GM12878 (cell line): ENCODE measurements around the gene ITGB2. TPM values are rescaled to one million over a fixed set of nuclear protein-coding genes. Genes with fewer than 3 reads are reported as not detected.

Source experiments
- ATAC-seq: fragments of 200-7000 bp; cut with Tn5 transposase; 3 replicates; pipeline ENCODE4 v1.9.1; 2020; ENCODE audit warnings: mild to moderate bottlenecking, moderate library complexity
- BruUV-seq: library from RNA; stranded (reverse); fragments of 400-500 nt; replicated peaks from 2 replicates; lab custom pipeline; 2021; lab: Mats Ljungman, UMichigan
- CTCF ChIA-PET: fragments of 300-600 bp; sonication (Branson Sonifier 250); formaldehyde crosslinking; extraction: SDS; loops from one replicate; lab custom pipeline; 2021; ENCODE audit warnings: inconsistent platforms; lab: Yijun Ruan, JAX
- POLR2A ChIA-PET: fragments of 350-600 bp; formaldehyde crosslinking; extraction: SDS; loops from one replicate; lab custom pipeline; 2021; ENCODE audit warnings: inconsistent platforms; lab: Charles Lee
- RAD21 ChIA-PET: fragments of 300-600 bp; sonication (Branson Sonifier 250); formaldehyde crosslinking; loops from one replicate; lab custom pipeline; 2023; ENCODE audit warnings: antibody characterized with exemption; ENCODE audit not compliant: unreplicated experiment; lab: Charles Lee
- SMC1A ChIA-PET: fragments of 300-600 bp; sonication (Branson Sonifier 250); formaldehyde crosslinking; loops from one replicate; lab custom pipeline; 2023; ENCODE audit not compliant: unreplicated experiment, uncharacterized antibody; lab: Charles Lee
- DNase-seq: peaks from one replicate; pipeline ENCODE4 v3.0.0-alpha.2; 2011; ENCODE audit warnings: low read depth, low spot score
- FAIRE-seq: peaks from 3 replicates; lab custom pipeline; 2011; peaks lifted over from hg19 to GRCh38; lab: Jason Lieb, UNC
- H2AFZ ChIP-seq: 2 replicates; pipeline ENCODE4 v1.6.0; 2011; ENCODE audit warnings: low read depth, low read length, control low read depth; ENCODE audit not compliant: control insufficient read depth
- H3K27ac ChIP-seq: 2 replicates; pipeline ENCODE4 v1.5.1; 2011; ENCODE audit warnings: control low read depth; ENCODE audit not compliant: control insufficient read depth, insufficient read depth
- H3K27me3 ChIP-seq, 2 experiments: replicated peaks in 1 of 2; 2 replicates each; pipeline versions ENCODE4 v1.6.0 to v1.6.1; 2011; ENCODE audit warnings: low read length in 1 of 2; ENCODE audit not compliant: control insufficient read depth in 2 of 2, insufficient read depth in 2 of 2
- H3K36me3 ChIP-seq, 2 experiments: 2 replicates each; pipeline ENCODE4 v1.5.1; 2011; ENCODE audit warnings: low read length in 1 of 2; ENCODE audit not compliant: control insufficient read depth in 2 of 2, insufficient read depth in 2 of 2
- H3K4me1 ChIP-seq: 2 replicates; pipeline ENCODE4 v1.6.1; 2011; ENCODE audit warnings: mild to moderate bottlenecking, low read length, moderate library complexity, mixed read lengths; ENCODE audit not compliant: control insufficient read depth, insufficient read depth
- H3K4me2 ChIP-seq: 2 replicates; pipeline ENCODE4 v1.6.0; 2011; ENCODE audit warnings: control low read depth; ENCODE audit not compliant: control insufficient read depth, insufficient read depth
- H3K4me3 ChIP-seq: fragments of 200-600 bp; sonication (generic); 2 replicates; pipeline ENCODE4 v1.5.1; 2016
- H3K79me2 ChIP-seq: 2 replicates; pipeline ENCODE4 v1.6.0; 2011; ENCODE audit warnings: low read length; ENCODE audit not compliant: control insufficient read depth, insufficient read depth
- H3K9ac ChIP-seq: 2 replicates; pipeline ENCODE4 v1.8.0; 2011; ENCODE audit warnings: low read length, control low read depth, mixed read lengths; ENCODE audit not compliant: control insufficient read depth, insufficient read depth
- H3K9me3 ChIP-seq: replicated peaks from 3 replicates; pipeline ENCODE4 v1.5.1; 2011; ENCODE audit warnings: mild to moderate bottlenecking, low read length; ENCODE audit not compliant: control insufficient read depth, insufficient read depth
- H4K20me1 ChIP-seq: 2 replicates; pipeline ENCODE4 v1.6.0; 2011; ENCODE audit not compliant: control insufficient read depth, insufficient read depth
- ATF3 ChIP-seq: IDR thresholded peaks from 2 replicates; pipeline ENCODE4 v1.6.1; 2011; ENCODE audit warnings: low read depth, mild to moderate bottlenecking, low read length, moderate library complexity, borderline replicate concordance; ENCODE audit errors: extremely low read depth
- KDM1A ChIP-seq: fragments of 200-600 bp; sonication (generic); IDR thresholded peaks from 2 replicates; pipeline ENCODE4 v1.6.1; 2016; ENCODE audit warnings: borderline replicate concordance
- MLLT1 ChIP-seq: fragments of 450-650 bp; IDR thresholded peaks from 2 replicates; pipeline ENCODE4 v1.6.1; 2016; ENCODE audit warnings: mild to moderate bottlenecking
- MTA2 ChIP-seq: fragments of 450-650 bp; IDR thresholded peaks from 2 replicates; pipeline ENCODE4 v1.6.1; 2016; ENCODE audit warnings: low read depth, mild to moderate bottlenecking, moderate library complexity
- NFYA ChIP-seq: IDR thresholded peaks from 2 replicates; pipeline ENCODE4 v1.6.1; 2011; ENCODE audit warnings: low read depth, mild to moderate bottlenecking, low read length, improper control_type of control experiment, borderline replicate concordance
- PML ChIP-seq: IDR thresholded peaks from 2 replicates; pipeline ENCODE4 v1.6.1; 2012; ENCODE audit warnings: low read length, inconsistent platforms
- SMARCA5 ChIP-seq: fragments of 450-650 bp; IDR thresholded peaks from 2 replicates; pipeline ENCODE4 v1.6.1; 2017; ENCODE audit warnings: mild to moderate bottlenecking
- ZBTB11 ChIP-seq: fragments of 450-650 bp; formaldehyde crosslinking; IDR thresholded peaks from 2 replicates; pipeline ENCODE4 v1.5.0; 2022; ENCODE audit warnings: mild to moderate bottlenecking, missing genetic modification characterization
- WGBS: methylation state at CpG from one replicate; pipeline ENCODE4 v1.1.6; 2016; ENCODE audit warnings: low lambda C conversion rate; ENCODE audit not compliant: insufficient replicate concordance, insufficient coverage; ENCODE audit errors: missing lambda C conversion rate; 5-methylcytosine and 5-hydroxymethylcytosine counted together
- in situ Hi-C: fragments of 300-500 bp; cut with MboI; formaldehyde crosslinking; loops from 9 replicates; pipeline ENCODE4 v1.14.3; 2018; ENCODE audit warnings: mixed read lengths
- intact Hi-C: fragments of 100-400 bp; cut with micrococcal nuclease; formaldehyde crosslinking; loops from one replicate; pipeline ENCODE4 v1.14.2; 2022; ENCODE audit not compliant: unreplicated experiment
- polyA plus RNA-seq, 11 experiments: library from polyadenylated mRNA; depleted of rRNA in 4 of 11; unstranded in 6 of 11; stranded (reverse) in 5 of 11; fragments of >200 nt; fragmentation: Nextera tagmentation in 4 of 11; fragmentation: Illumina TruSeq in 1 of 11; extraction: Ambion mirVana in 4 of 11; extraction: Trizol in 1 of 11; gene quantifications; 1 replicate in 1 of 11; 2 replicates in 10 of 11; pipeline versions ENCODE4 v1.2.1 to v1.2.3, GENCODE V29; 2011 to 2016; ENCODE audit warnings: inconsistent platforms in 2 of 11, missing spikeins in 2 of 11, low read depth in 1 of 11
- total RNA-seq, 4 experiments: library from RNA; depleted of rRNA in 3 of 4; stranded (reverse); fragments of >200 nt in 3 of 4; fragmentation: Illumina TruSeq in 1 of 4; extraction: Trizol in 1 of 4; gene quantifications; 2 replicates each; pipeline versions ENCODE4 v1.2.1 to v1.2.3, GENCODE V29; 2013 to 2021

ITGB2 gene
- total and polyA plus RNA-seq, 10 of the 15 experiments (the other 5 are each of a cell fraction or from before 2014, with no cell fraction given): 8.0 to 172 (median 58.9) TPM

GRCh38 chr21:44959376-44960091, 38.8 kb upstream of the ITGB2 start:
- no peaks in the 10 kb centered on the region; the same call in 1 of the 2 replicates for H4K20me1 ChIP-seq

GRCh38 chr21:44958471-44959191, 37.9 kb upstream of the ITGB2 start:
- ChIA-PET SMC1A (no interaction called here), RAD21 (interaction anchor here (1.5 kb wide), 1 partner anchor 170 kb away, joined by 3 read pairs; no protein-coding TSS in a partner anchor), POLR2A (no interaction called here), CTCF (interaction anchor here (1.2 to 7.2 kb wide), 2 partner anchors 171 to 179 kb away, joined by 6 to 47 read pairs; no protein-coding TSS in a partner anchor)
- Histone ChIP-seq H4K20me1 (no peaks in the 10 kb centered on the region; the same call in 1 of the 2 replicates), H3K4me2 (no peak overlapping the region), H3K79me2 (no peaks in the 10 kb centered on the region; the same call in none of the 2 replicates), H3K27me3 (no peaks in the 10 kb centered on the region), H3K9ac (no peak overlapping the region), H3K9me3 (no peaks in the 10 kb centered on the region), H3K36me3 (peaks cover 9 to 35% of the 10 kb centered on the region in 2 experiments; a peak in 3 of 4 replicates), H2AFZ (no peak overlapping the region), H3K4me3 (no peak overlapping the region), H3K27ac (no peak overlapping the region), H3K4me1 (no peaks in the 10 kb centered on the region)
- FAIRE-seq (no peak), DNase-seq (no peak), ATAC-seq (no peak)
- 95% methylated on average over 26 of the region's 28 CpGs for WGBS
- intact Hi-C loops (no loop called here), in situ Hi-C loops (loop anchor here (5.0 kb wide), 1 partner anchor 34 kb away; no protein-coding TSS in a partner anchor)
- no TSS peak for BruUV-seq
- TF ChIP-seq ZBTB11 (no peak), SMARCA5 (no peak), NFYA (no peak), MLLT1 (no peak)

More at GRCh38 chr21:44959376-44960091, 38.8 kb upstream of the ITGB2 start:
- in situ Hi-C loops (loop anchor here (5.0 kb wide), 1 partner anchor 33 kb away; no protein-coding TSS in a partner anchor), intact Hi-C loops (no loop called here)
- ATAC-seq: no peak
- ChIA-PET RAD21 (interaction anchor here (1.5 kb wide), 1 partner anchor 169 kb away, joined by 3 read pairs; no protein-coding TSS in a partner anchor), CTCF (no interaction called here), SMC1A (no interaction called here), POLR2A (no interaction called here)
- H2AFZ ChIP-seq: no peak overlapping the region
- H3K27me3 ChIP-seq: no peaks in the 10 kb centered on the region
- H3K9me3 ChIP-seq: no peaks in the 10 kb centered on the region; the same call in 2 of the 3 replicates
- TF ChIP-seq ATF3 (no peak), KDM1A (no peak), MTA2 (no peak), PML (no peak)
- H3K4me3 ChIP-seq: no peak overlapping the region
- no peak for FAIRE-seq
- H3K79me2 ChIP-seq: no peaks in the 10 kb centered on the region; the same call in 1 of the 2 replicates
- peaks cover 8 to 32% of the 10 kb centered on the region in 2 experiments; a peak in 3 of 4 replicates for H3K36me3 ChIP-seq
- no peak overlapping the region for H3K27ac ChIP-seq
- DNase-seq: no peak
- BruUV-seq: no TSS peak
- H3K9ac ChIP-seq: no peak overlapping the region
- no peak overlapping the region for H3K4me2 ChIP-seq
- 93% methylated on average over 22 of the region's 26 CpGs for WGBS
- H3K4me1 ChIP-seq: no peaks in the 10 kb centered on the region
